Measurements from ENCODE around the gene DSP.

DNA sequence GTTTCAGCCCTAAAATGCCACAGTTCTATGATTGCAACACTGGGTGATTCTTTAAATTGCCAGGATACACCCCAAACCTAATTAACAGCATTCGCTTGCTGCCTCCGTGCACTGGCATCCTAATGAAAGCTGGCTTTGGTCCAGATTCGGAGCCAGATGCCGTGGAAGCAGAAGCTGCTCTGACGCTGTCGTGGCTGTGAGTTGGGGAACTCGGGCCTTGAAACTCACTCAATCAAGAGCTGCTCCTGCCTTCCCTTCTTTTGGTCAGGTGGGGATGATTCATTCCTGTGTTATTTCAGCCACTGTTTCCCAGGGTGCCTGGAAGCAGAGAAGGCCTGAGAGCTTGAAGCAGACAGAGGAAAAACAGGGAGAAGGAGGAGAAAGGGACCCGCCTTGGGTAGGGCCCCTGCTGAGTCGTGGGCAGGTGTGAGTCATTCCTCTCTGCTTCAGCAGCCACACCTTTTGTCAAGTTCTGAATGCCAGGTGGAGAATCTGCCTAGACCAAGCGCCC lies 36.2 kb upstream of the DSP start:
- TF ChIP-seq, protein P1, sequence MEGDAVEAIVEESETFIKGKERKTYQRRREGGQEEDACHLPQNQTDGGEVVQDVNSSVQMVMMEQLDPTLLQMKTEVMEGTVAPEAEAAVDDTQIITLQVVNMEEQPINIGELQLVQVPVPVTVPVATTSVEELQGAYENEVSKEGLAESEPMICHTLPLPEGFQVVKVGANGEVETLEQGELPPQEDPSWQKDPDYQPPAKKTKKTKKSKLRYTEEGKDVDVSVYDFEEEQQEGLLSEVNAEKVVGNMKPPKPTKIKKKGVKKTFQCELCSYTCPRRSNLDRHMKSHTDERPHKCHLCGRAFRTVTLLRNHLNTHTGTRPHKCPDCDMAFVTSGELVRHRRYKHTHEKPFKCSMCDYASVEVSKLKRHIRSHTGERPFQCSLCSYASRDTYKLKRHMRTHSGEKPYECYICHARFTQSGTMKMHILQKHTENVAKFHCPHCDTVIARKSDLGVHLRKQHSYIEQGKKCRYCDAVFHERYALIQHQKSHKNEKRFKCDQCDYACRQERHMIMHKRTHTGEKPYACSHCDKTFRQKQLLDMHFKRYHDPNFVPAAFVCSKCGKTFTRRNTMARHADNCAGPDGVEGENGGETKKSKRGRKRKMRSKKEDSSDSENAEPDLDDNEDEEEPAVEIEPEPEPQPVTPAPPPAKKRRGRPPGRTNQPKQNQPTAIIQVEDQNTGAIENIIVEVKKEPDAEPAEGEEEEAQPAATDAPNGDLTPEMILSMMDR (conservative IDR thresholded peaks at IDR 0.05; ENCODE audit: low read length): no peak
- TF ChIP-seq EZH2phosphoT487 (IDR thresholded peaks at IDR 0.05; ENCODE audit: borderline replicate concordance, low read depth, low read length): no peak

Measured in OCI-LY7 (cell line).